HUES48 (cell line): ENCODE data around the gene TOP3B.
A peak's percentile ranks its signal among the peaks of the same experiment; 100 is the strongest.
"Not testable (repeated sequence)": the region's sequence is repeated elsewhere in the genome, so short reads cannot be mapped to it uniquely, and the experiment has no call there.

Experiments
- H3K27ac ChIP-seq: one replicate; pipeline ENCODE4 v1.7.0; 2013; ENCODE audit warnings: low read depth, low read length, inconsistent platforms
- H3K27me3 ChIP-seq: 2 replicates; pipeline ENCODE4 v1.6.1; 2013; ENCODE audit warnings: mild to moderate bottlenecking, low read length; ENCODE audit not compliant: control insufficient read depth, insufficient read depth
- H3K36me3 ChIP-seq: 2 replicates; pipeline ENCODE4 v1.6.1; 2013; ENCODE audit warnings: low read length; ENCODE audit not compliant: control insufficient read depth, insufficient read depth
- H3K4me1 ChIP-seq: 2 replicates; pipeline ENCODE4 v1.6.1; 2013; ENCODE audit warnings: mild to moderate bottlenecking, low read length; ENCODE audit not compliant: control insufficient read depth, insufficient read depth
- H3K4me3 ChIP-seq: 2 replicates; pipeline ENCODE4 v1.5.1; 2013; ENCODE audit warnings: mild to moderate bottlenecking, low read depth, low read length
- H3K9ac ChIP-seq: 2 replicates; pipeline ENCODE4 v1.6.1; 2013; ENCODE audit warnings: mild to moderate bottlenecking, low read depth, low read length, moderate library complexity
- H3K9me3 ChIP-seq: 2 replicates; pipeline ENCODE4 v1.6.1; 2013; ENCODE audit warnings: low read length; ENCODE audit not compliant: control insufficient read depth, insufficient read depth

The TOP3B gene

DNA sequence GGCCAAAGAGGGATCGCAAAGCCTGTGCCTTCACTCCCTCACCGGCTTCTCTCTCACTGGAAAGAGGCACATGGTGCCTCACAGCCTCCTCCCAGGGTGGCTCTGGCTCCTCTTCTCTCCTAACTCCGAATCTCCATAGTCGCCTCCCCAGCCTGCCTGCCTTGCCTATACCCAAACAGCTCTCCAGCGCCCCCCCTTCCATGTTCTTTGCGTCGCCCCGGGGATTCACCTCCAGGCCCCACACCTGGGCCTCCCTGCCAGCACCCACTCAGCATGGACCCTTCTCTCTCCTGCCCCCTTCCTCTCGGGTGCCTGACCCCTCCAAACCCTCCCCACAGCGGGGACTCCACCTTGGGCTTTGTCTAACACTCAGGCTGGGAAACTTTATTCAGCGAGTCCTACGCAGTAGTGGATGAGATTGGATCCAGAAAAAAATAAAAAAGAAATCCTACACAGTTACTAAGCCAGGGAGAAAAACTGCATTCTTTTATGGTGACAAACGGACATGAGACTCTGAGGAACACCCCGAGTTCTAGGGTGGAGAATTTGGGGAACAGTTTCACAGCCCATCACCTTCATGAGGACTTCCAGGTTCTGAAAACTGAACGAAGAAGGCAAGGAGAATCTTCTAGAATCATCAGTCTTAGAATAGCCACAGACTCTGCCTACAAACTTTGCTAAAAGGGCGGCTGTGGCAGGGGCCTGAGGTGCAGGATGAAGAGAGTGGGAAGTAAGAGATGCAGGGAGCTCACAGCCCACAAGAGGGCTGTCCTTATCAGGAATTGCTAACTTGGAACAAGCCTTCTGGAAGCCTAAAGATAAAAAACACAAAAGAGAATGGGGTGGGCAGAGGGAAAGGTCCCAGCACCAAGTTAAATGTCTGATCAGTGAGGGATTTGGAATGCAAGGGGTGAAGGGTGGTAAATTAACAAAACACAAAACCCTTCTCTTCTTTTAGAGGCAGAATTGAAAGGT is 35.3 kb downstream of the TOP3B start:
- Histone ChIP-seq H3K4me1 (peaks cover 19% of the 10 kb centered on the region), H3K9ac (no peak overlapping the region), H3K9me3 (no peaks in the 10 kb centered on the region), H3K27me3 (peaks cover 6% of the 10 kb centered on the region; the same call in 1 of the 2 replicates), H3K4me3 (no peak overlapping the region), H3K36me3 (peaks cover 9% of the 10 kb centered on the region), H3K27ac (peak overlapping the region; percentile 43)

DNA sequence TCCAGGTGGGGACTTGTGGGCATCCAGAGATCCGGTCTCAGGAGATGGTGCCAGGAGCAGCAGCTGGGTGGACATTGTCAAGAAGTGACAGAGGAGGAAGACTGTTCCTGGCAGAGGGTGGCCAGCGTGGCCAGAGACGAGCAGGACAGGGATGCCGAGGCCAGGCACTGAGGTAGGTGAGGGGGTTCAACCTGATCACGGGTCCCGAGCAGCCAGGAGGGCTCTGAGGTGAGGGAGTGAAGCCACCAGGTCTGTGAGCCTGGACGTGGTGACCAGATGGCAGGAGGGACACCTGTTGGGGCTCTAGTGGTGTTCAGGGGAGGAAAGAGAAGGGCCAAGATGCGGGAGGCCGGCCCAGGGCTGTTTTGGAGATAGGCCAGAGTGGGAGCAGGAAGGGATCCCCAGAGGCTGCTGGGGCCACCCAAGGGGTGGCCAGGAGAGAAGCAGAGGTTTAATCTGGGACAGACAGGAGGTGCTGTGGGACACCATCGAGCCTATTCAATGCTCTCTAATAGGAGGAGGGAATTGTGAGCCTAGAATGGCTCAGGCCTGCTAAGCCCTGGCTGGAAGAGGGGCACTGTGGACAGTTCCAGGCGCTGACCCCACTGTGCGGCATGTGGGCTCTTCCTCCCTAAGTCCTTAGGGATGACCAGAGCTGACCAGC is 36.2 kb downstream of the TOP3B start:
- peaks cover 16% of the 10 kb centered on the region for H3K4me1 ChIP-seq
- no peaks in the 10 kb centered on the region for H3K27me3 ChIP-seq
- peaks cover 9% of the 10 kb centered on the region for H3K36me3 ChIP-seq
- H3K9ac ChIP-seq, result no peak overlapping the region
- H3K9me3 ChIP-seq, result no peaks in the 10 kb centered on the region
- H3K4me3 ChIP-seq, result no peak overlapping the region
- no peak overlapping the region for H3K27ac ChIP-seq

DNA sequence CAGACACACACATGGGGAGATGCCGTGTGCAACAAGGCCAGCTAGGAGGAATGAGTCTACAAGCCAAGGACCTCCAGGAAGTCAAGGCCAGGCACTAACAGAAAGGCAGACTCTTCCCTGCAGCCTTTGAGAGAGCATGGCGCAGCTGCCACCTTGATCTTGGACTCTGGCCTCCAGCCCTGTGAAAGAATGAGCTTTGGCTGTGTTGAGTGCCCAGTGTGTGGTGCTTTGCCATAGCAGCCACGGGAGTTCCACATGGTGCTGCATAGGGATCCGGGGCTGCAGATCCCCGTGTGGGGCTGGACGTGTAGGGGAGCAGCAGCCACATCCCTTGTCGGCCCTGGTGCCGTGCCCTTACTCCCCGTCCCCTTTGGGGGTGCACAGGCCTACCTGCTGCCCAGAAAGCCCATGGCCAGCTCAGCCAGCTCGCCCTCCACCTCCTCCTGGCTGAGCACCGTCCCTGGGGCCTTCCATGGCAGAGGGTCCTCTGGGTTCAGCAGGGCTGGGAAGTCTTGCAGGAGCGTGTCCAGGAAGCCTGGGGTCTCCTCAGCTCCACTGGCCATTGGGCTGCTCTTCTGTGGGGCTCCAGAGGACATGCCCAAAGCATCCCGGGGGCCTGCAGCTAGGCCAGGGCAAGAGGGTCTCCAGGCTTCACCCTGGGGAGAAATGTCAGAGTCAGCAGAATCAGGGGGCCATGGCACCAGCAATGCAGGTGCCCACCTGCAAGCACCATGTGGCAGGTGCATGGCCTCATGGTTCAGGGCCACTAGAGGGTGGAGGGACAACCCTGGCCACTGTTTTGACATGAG is 36.9 kb downstream of the TOP3B start:
- H3K27ac ChIP-seq, result no peak overlapping the region
- H3K9ac ChIP-seq, result no peak overlapping the region
- no peaks in the 10 kb centered on the region for H3K9me3 ChIP-seq
- peaks cover 16% of the 10 kb centered on the region for H3K4me1 ChIP-seq
- peaks cover 9% of the 10 kb centered on the region for H3K36me3 ChIP-seq
- no peaks in the 10 kb centered on the region for H3K27me3 ChIP-seq
- no peak overlapping the region for H3K4me3 ChIP-seq

- Histone ChIP-seq H3K4me1 (peaks cover 16% of the 10 kb centered on the region), H3K9ac (no peak overlapping the region), H3K36me3 (peaks cover 9% of the 10 kb centered on the region), H3K9me3 (no peaks in the 10 kb centered on the region), H3K27me3 (no peaks in the 10 kb centered on the region), H3K4me3 (no peak overlapping the region), H3K27ac (no peak overlapping the region)
These were observed 37.7 kb downstream of the TOP3B start for GRCh38 chr22:21944871-21945270.

- Histone ChIP-seq H3K9ac (no peak overlapping the region), H3K36me3 (peaks cover 9% of the 10 kb centered on the region), H3K4me3 (no peak overlapping the region), H3K9me3 (no peaks in the 10 kb centered on the region), H3K27ac (no peak overlapping the region), H3K4me1 (peaks cover 16% of the 10 kb centered on the region), H3K27me3 (no peaks in the 10 kb centered on the region)
These were observed 38.8 kb downstream of the TOP3B start for GRCh38 chr22:21943571-21944448.

- peaks cover 12% of the 10 kb centered on the region for H3K4me1 ChIP-seq
- no peaks in the 10 kb centered on the region for H3K27me3 ChIP-seq
- no peaks in the 10 kb centered on the region for H3K9me3 ChIP-seq
- no peak overlapping the region for H3K4me3 ChIP-seq
- H3K27ac ChIP-seq, result peak overlapping the region; percentile 57
- peaks cover 9% of the 10 kb centered on the region for H3K36me3 ChIP-seq
- no peak overlapping the region for H3K9ac ChIP-seq
These were observed 39.9 kb downstream of the TOP3B start for GRCh38 chr22:21942407-21943343.

GRCh38 chr22:21941921-21942320 is 40.7 kb downstream of the TOP3B start:
- no peaks in the 10 kb centered on the region for H3K9me3 ChIP-seq
- H3K27ac ChIP-seq, result no peak overlapping the region
- H3K9ac ChIP-seq, result no peak overlapping the region
- H3K4me3 ChIP-seq, result no peak overlapping the region
- peaks cover 9% of the 10 kb centered on the region for H3K36me3 ChIP-seq
- H3K4me1 ChIP-seq, result peaks cover 5% of the 10 kb centered on the region
- no peaks in the 10 kb centered on the region for H3K27me3 ChIP-seq

DNA sequence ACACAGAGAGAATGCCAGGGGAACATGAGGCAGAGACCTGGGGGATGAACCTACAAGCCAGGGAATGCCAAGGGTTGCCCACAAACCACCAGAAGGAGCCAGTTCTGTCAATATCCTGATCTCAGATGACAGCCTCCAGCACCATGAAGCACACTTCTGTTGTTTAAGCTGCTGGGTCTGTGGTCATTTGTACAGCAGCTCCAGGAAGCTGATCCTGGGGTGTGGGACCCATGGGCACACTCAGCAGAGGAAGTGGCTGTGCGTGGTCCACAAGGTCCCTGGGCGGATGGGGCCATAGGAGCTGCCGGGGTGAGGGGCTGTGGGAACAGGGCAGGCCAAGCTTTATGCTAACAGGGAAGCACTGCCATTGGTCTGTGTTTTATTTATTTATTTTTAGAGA is 42.1 kb downstream of the TOP3B start:
- Histone ChIP-seq H3K27ac (no peak overlapping the region), H3K9me3 (no peaks in the 10 kb centered on the region), H3K4me3 (no peak overlapping the region), H3K36me3 (peaks cover 14% of the 10 kb centered on the region), H3K9ac (no peak overlapping the region), H3K27me3 (no peaks in the 10 kb centered on the region), H3K4me1 (peaks cover 3% of the 10 kb centered on the region; the same call in 1 of the 2 replicates)

GRCh38 chr22:21939935-21940334 is 42.7 kb downstream of the TOP3B start:
- not testable (repeated sequence) for H3K4me1 ChIP-seq

More at GRCh38 chr22:21939935-21940334, 42.7 kb downstream of the TOP3B start:
- not testable (repeated sequence) for H3K36me3 ChIP-seq, H3K9ac ChIP-seq, H3K27me3 ChIP-seq, H3K9me3 ChIP-seq, H3K27ac ChIP-seq, H3K4me3 ChIP-seq
